ENCODE data around the gene ARID1B.
"Not testable (repeated sequence)": the region's sequence is repeated elsewhere in the genome, so short reads cannot be mapped to it uniquely, and the experiment has no call there.

ARID1B gene

DNA sequence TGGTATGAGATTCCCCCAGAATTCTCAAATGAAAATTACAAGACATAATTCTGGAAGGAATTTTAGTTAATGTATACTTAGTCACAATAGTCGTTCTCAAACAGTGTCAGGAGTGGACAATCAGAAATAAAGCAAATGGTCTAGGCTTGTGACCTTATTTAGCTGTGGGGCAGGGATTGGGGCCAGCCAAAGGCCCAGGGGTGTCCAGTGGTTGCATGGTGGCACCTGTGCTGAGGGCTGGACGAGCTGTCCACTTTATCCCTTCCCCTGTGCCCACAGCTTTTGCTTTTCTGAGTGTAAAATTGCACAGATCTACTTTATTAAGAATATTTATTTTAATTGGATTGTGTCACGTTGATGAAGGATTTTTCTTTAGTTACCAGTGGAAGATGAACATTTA lies 195.0 kb downstream of the ARID1B start:
- no peak for DNase-seq

DNA sequence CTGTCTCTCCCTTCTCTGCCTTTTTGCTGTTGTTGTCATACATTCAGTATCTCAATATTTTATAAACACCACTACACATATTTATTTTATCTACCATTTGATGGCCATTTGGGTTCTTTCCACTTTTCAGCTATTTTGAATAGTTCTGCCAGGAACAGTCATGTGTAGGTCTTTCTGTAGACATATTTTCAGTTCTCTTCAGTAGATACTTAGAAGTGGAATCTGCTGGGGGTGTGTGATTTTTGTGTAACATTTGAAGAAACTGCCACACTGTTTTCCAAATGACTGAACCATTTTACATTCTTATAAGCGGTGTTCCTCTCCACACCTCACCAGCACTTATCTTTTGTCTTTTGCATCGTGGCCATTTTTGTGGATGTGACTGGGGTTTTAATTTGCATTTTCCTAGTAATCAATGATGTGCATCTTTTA lies 197.7 kb downstream of the ARID1B start:
- DNase-seq, result no peak

DNA sequence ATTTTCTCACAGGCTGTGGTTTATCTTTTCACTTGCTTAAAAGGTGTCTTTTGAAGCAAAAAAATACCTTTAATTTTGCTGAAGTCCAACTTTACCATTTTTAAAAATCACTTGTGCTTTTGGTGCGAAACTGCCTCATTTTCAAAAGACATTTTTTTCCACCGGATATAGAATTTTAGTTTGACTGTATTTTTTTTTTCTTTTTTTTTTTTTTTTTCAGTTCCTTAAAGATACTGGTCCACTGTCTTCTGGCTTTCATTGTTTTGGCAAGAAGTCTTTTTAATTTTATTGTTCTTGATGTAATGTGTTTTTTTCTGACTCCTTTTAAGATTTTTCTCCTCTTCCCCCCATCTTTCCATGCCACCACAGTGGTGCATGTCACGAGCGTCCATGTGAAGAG lies 198.2 kb downstream of the ARID1B start:
- DNase-seq, result no peak

DNA sequence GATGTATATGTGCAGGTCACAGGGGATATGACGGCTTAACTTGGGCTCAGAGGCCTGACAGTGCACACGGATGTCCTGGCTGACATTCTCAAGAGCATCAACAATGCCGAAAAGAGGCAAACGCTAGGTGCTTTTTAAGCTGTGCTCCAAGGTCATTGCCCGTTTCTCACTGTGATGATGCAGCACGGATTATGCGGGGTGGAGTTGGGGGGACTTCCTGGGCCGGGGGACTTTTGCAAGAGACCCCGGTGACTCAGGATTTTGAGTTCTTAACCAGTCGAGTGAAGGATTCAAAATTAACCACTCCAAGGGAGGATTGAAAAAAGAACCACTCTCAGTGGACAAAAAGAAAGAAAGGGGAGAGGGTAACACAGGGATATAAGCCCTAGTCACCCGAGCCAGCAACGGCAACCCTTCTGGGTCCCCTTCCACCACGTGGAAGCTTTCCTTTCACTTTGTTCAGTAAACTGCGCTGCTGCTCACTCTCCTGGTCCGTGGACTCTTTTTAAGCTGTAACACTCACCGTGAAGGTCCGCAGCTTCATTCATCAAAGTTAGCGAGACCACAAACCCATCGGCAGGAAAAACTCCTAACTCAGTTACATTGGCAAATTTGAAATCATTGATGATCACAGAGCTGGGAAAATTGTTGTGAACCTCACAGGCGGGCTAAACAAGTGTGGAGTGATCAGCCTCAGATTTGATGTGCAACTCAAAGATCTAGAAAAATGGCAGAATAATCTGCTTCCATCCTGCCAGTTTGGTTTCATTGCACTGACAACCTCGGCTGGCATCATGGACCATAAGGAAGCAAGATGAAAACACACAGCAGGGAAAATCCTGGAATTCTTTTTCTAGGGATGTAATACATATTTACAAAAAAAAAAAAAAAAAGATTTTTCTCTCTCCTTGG lies 199.3 kb downstream of the ARID1B start:
- DNase-seq, result no peak

DNA sequence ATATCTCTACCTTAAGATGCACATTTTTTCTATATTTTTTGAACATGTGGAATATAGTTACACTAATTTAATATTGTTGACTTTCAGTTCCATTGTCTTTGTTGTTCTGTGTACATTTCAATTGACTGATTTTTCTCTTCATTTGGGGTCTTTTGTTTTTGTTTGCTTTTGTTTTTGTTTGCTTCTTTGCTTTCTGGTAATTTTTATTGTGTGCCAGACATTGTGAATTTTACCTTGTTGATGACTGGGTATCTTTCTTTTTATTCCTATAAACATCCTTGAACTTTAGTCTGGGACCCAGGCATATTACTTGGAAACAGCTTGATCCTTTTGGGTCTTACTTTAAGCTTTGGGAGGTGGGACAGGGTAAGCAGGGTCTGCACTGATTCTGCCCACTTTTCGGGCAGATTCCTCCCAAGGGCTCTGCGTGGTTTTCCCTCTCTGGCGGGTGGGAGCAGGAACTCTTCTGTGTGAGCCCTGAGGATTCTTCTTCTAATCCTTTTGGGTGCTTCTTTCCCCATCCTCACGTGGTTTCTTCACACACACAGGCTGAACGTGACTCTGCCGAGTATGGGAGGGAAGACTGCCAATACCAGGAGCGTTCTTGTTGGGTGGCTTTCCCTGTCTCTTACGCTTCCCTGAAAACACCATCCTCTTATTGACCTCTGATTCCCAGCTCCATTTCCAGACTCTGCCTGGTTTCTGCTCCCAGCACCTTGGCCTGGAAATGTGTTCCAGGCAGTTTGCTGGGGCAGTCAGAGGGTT lies 200.5 kb downstream of the ARID1B start:
- no peak for DNase-seq

DNA sequence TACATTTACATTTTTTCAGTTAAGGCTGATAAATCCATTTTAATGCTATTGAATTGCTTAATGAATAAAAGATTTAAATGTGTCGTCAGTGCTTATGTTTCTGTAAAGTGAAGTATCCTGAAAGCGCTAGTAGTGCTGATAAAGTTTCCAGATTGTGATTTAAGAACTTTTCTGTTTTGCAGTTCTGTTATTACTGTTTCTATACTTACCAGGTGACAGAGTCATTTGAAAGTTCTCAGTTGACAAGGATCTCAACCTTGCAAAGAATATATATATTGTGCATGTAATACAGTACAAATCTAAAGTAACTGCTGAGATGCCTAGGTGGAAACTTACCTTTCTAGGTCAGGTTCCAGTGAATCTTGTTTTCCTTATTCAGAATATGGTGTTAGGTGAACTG lies 201.8 kb downstream of the ARID1B start:
- DNase-seq, result no peak

DNA sequence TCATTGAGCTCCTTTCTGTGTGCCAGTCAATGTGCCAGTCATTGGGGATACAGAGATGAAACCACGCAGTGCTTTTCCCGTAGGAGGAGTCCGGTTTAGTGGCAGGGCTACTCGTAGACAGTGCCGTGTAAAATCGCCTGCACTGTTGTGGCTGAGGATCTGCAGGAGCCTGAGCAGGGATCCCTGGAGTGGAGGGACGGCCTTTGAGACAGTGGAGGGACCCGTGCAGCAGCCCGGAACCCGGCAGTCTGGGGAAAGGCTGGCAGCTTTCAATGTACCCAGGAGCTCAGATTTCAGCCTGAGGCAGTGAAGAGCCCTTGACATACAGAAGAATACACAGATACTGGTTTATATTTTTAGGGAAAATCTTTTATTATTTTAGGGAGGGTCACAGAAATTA lies 203.3 kb downstream of the ARID1B start:
- no peak for DNase-seq

DNA sequence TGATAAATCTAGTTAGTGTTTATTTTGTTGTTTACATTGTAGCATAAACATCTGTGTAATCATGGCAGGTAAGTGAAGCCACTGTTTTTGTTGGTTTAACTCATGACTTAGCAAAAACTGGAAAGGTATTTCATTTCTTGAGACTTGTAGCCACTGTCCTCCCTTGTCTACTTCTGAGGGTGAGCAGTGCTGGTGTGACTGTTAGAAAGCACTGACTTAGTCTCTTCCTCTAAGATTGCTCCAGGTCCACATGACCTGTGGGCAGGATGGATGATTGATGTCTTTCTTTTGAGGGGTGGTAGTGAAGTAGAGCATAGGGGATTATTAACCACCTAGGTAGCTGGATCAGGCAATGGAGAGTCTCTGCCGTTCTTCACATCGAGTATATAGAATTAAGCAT lies 203.8 kb downstream of the ARID1B start:
- DNase-seq, result no peak

DNA sequence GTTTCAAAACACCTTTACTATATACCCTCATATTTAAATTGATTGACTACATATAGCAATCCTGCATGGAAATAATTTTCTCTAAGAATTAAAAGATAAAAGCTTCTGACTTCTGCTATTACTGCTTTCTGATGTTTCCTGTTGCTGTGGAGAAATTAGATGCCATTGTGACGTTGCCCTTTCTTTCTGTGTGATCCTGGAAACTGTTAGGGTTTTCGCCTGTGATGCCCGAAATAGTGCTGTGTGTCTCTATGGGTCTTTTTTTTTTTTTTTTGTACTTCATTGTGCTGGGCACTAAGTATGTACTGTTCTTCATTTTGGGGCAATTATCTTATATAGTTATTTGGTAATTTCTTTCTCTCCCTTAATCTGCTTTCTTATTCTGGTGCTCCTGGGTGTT lies 205.0 kb downstream of the ARID1B start:
- no peak for DNase-seq

DNA sequence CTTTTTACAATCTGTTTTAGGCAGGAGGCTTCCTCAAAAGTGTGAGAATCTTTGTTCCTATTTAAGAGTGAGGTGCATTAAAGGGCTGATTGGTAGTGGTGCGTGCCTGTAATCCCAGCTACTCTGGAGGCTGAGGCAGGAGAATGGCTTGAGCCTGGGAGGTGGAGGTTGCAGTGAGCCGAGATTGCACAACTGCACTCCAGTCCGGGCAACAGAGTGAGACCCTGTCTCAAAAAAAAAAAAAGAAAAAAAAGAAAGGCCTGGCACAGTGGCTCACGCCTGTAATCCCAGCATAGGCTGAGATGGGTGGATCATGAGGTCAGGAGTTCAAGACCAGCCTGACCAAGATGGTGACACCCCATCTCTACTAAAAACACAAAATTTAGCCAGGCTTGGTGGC lies 205.7 kb downstream of the ARID1B start:
- DNase-seq, result not testable (repeated sequence)

DNA sequence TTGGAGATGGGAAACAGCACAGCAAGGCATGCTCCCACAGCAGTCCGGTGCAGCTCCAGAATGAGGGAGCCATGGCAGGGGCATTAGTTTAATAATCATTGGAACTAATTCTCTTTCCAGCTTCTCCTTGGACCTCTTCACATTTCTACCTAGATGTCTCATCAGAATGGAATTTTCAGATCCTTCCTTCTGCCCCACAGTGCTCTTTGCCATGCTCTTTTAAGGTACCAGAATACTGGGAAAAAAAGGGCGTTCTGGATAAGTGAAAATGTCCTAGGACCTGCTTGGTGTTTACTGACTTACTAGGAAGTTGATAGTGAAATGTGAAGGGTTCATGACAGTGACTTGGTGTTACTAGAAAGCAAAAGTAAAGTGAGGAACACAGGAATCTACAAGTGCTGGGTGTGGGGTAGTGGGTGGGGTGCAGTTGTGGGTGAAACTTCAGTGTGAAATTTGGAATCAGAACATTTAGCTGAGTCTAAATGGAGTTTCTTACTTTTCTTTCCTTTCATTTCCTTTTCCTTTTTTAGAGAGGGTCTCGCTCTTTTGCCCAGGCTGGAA lies 207.1 kb downstream of the ARID1B start:
- no peak for DNase-seq

DNA sequence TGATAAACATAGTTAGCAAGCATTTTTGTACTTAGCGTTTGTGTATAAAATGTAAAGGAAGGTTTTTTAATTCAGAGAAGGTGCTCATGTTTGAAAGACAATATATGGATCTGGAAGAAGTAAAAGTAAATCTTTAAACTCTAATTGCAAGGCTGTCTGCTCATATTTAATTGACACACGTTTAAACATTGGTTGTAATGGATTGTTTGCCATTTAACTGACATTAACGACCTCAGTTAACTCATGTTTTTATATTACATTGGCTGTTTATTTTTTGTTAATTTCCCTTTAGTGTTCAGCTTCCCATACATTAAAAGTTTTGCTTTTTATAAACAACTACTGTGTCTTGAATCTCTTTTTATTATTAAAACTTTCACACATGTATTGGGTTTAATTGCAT lies 208.1 kb downstream of the ARID1B start:
- DNase-seq, result no peak

DNA sequence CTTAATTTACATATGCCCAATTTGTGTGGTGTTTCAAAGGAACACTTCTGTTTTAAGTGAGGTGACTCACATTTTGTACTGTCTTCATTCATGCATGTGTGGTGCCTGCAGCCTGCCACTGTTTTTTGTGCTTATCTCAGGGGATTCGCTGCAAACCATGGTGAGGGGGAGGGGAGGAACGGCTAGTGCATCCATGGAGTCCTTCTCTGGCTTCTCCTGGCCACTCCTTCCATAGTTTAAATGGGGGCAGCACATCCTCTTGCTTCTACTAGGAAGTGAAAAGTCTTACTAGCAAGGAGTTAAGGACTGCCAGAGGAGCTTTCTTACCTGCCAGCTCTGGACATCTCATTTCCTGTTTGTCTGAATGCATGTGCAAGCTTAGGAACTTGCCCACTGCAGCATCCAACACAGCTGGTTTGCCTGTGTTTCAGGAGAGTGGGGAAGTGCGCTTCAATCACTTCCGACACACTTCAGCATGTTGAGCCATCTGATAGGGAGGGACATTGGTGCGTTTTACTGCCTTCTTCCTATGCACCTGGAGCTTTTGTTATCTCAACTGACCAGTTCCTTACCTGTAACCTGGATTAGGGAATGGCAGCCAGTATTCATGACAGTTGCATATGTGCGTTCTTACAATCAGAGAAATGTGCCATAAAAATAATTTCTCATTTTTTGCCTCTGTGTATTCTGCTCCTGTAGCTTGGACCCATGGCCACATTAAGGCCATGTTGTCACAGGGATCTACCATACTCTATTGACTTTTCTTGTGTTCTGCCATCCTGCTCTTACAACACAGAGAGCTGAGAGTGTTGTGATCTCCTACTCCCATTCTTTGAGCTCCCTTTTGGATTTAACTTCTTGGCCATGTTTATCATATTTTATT lies 211.3 kb downstream of the ARID1B start:
- DNase-seq, result peak; percentile 9

DNA sequence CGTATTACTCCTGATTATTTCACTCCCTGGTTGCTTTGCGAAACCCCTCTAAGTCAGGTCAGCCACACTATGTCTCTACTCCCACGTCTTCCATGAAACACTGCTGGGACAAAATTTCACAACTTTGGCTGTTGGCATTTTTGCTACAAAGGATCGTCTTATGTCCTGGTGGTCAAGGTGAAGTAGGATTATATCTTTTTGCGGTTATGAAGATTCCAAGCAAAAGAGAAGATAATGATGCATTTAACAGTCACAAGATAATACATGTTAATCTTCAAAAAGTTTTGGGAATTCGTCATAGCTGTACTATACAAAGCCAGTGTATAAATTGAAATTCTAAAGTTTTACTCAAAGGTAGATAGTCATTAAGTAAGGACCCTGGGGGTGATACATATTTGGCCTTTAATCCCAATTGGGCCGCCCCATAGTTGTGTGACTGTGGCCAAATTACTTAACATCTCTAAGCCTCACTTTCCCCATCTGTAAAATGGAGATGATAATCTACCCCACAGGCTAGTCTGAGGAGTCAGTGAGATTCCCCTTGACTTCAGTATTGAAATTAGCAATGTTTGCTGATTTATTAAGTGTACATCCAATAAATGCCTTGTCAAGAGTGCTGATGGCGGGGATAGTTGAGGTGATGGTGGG lies 212.1 kb downstream of the ARID1B start:
- no peak for DNase-seq

DNA sequence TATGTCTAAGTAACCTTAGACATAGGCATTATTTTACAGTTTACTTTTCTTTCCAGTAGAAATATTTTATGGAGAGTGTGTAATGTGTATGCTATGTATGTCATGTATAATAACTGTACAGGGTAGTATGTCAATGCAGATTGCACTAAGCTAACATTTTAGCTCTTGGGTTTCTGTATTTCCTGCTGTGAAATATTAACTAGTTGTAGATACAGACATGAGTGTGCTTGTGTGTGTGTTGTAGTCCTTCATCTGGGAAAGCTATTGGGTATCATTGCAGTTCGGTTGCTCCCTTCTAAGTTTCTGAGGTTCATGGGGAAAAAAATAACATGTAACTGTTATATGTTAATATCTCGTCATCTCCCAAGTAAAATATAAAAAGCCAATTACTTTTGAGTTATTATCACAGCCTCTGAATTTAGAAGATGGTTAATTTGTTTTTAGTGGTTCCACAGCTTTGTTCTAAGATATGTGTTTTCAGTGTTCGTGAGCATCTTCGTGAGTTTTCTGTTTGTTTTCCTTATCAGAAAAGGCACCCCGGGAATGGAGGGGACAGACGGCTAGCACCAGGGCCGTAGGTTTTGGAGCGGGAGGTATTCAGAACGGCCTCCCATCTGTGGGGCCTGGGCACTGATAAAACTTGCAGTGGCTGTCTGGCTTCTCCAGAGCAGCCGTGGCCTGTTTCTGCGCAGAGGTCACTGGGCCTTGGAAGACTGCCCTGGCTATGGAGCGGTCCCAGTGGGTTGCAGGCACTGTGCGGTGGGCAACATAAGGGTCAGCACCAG lies 215.0 kb downstream of the ARID1B start:
- no peak for DNase-seq

DNA sequence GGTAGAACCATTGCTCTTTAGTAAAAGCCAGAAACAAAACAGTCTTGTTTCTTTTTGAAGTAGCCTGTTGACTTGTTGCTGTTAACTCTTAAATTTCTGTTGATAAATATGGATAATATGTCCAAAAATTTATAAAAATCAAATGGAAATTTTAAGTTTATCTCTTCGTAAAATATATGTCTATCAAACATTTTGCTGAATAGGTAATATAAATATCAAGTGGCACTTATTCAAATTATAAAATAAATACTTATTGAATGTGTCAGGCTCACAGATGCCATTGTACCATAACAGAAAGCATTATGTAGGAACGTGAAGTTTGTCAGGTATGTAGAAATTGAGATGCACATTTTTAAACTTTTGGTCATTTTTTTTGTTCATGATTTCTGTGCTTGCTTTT lies 216.5 kb downstream of the ARID1B start:
- no peak for DNase-seq

DNA sequence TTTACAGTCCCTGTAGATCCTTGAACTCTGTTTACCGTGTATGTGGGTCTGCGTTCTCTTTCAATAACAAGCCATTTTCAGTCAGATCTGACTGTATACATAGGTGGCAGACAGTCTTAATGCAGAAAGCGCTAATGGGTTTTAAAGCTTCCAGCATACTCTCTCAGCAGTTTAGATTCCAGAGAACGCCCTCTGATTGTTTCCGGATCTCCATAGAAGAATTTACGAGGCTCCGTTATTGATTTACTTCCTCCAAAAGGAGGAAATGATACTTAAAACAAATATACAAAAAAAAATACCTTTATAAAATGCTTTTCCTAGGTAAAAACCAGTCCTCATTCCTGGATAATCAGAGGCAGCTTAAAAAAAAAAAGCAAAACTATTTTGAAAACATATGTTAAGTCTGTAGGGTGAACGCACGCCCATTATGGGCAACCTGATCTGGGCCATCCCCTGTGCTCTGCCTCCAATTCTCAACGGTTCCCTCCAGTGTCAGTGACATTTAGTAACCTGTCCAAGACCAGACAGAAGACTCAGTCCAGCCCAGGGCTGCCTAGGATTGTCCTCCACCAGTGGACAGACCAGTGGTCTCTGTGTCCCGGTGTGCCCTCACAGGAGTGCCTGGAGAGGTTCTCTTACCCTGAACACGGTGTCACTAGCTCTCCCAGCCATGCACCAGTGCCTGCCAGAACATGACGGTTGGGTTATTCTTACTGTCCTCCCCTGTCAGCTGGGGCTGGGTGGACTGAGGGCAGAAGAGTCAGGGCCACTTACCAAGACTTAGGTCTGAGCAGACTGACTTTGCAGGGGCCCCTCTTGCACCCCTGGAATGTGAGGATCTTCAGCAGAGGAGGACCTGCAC lies 217.3 kb downstream of the ARID1B start:
- DNase-seq, result no peak

DNA sequence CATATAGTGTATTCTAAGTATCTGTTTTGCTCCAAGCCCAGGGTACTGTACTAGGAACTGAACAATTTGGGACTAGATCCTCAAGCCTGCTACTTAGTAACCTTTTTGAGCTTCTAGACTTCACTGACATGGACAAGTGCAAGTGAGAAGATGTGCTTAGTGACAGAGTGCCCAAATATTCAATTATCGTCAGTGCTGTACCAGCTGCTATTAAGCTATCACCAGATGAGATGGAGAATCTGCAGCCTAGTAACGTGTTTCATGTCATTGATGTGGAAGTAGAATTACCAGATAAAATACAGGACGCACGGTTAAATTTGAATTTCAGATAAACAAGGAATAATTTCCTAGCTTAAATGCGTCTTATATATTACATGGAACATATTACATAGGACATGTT lies 218.3 kb downstream of the ARID1B start:
- no peak for DNase-seq

DNA sequence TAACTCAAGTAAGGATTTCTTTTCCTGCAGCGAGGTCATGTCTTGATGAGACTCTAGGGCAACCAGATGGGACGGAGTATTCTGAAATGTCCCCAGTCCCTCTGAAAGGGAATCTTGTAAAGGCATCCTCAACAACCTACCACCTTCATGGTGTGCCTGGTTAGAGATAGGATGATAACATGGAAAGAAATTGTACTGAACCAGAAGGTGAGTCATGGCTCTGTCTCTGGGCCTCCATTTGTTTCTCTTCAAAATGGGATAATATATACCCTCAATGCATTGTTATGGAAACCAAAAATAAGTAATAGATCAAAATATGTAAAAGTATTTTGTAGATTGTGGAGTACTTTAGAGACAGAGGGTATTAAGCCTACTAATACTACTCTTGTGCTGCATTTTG lies 219.1 kb downstream of the ARID1B start:
- DNase-seq, result no peak

DNA sequence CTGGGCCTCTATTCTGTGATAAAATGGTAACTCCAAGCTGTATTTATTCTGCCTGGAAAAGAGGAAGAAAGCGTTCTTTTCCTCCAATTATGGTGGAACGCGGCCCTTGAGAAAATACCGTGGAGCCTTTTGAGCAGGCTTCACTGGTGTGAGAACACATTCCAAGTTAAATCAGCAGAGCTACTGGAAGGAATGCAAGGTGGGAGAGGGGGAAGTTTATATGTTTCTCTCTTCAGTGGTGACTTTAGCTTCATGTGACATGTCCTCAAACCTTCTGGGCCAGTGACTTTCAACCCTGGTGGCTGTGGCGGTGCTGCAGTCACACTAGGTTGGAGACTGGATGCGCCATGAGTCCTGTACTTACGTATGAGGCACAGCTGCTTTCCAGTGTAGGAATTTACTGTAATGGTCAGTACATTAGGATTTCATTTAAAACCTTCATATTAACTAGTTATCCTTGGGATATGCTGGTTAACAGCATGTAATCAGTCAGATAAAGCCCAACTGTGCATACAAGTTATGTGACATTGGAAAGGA lies 221.7 kb downstream of the ARID1B start:
- DNase-seq, result no peak
